ENCODE results near the gene STAT5B.
A peak's percentile ranks its signal among the peaks of the same experiment; 100 is the strongest.

The STAT5B gene

DNA sequence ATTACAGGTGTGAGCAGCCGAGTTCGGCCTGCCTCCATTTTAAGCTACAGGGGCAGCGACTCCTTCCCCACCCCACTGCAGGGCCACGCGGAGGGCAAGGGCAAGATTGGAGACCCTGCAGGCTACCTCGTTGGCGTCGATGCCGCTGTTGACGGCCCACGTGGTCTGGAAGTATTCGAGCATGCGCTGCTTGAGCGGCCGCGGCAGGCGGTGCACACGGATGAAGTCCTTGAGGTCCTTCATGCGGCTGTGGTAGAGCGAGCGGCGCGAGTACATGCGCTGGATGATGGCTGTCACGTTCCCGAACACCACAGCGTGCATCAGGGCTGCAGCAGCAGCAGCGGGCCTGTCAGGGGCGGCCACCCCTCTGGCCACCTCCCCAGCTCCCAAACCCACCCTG is 106.8 kb downstream of the STAT5B start:
- DNase-seq: no peak

DNA sequence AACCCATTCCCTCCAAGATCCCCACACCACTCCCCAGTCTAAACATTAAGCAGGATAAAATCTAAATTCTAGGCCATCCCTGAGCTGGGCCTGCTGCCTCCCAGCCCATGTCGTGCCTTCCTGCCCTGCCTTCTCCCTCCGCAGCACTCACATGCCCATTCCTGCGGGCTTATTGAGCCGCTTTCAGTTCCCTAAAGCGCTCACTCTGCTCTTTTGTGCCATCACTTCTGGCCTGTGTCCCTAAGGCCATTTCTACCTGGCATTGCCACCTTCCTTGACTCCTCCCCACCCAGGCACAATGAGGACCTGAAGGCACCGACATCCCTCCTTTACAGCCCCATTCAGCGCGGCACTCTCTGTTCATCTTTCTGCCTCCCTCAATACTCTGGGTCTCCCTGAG is 108.4 kb downstream of the STAT5B start:
- DNase-seq: no peak

DNA sequence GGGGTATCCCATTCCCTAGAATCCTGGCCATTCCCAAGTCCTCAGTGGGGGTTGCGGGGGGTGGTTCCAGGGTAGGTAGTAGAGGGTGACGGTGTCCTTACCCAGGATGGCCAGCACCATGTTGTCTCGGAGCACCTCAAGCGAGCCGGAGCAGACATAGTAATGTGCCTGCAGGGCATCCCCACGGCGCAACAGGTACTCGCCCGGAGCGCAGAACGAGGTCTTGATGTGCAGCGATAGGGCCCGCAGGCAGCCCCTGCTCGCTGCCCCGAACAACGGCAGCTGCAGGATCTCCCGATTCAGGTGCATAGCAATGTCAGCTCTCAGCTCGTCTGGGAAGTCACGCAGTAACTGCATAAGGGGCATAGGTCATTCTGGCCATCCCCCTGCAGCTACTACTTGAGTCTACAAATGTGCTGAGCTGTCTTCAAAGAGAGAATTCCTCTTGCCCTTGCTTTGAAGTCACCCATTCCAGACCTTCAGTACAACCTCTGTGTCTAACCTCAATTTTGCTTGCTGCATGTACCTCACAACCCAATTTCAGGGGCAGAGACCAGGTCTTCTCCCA is 109.9 kb downstream of the STAT5B start:
- no peak for DNase-seq

DNA sequence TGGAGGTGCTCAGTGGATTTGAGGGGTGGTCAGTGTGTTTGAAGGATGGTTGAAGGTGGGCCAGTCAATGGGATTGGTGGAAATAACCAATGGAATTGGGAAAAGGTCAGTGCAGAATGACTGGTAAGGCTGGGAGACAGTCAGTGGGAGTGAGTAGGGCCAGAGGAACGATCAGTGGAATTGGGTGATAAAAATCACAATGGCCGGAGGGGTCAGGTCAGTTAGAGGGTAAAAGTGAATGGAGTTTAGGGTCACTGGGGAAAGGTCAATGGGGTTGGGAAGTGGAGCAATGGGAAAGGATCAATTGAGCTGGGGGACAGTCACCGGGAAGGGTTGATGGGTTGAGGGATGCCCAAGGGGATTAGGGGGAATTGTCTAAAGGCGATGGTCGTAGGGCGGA is 110.4 kb downstream of the STAT5B start:
- DNase-seq: no peak

DNA sequence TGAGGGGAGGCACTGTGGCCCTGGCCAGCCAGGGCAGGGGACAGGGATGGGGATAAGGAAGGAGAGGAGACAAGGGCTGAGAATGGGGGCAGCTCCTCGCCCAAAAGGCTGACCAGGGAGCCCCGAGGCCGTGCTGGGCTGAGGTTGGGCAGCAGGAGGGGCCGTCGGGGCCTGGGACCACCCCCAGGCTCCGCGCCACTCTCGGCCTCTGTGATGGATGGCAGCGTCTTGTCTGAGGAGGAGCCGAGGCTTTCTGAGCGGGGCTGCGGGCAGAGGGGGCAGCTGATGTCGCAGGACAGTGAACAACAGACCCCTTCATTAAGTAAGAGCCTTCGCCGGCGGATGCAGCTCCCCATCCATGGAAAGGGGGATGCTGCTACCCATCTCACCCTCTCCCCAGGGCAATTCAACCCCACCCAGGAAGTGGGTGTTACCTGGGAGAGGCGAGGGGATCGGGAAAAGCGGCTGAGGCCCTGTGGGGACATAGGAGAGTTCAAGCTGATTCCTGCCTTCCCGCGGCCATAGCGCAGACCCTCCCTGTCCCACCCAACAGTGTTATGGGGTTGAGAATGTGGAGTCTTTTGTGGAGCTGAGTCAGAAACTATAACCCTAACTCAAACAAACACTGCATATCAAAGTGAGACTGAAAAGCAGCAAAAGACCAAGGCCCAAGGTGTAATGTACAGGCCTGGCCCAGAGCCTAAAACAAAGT is 112.3 kb downstream of the STAT5B start:
- DNase-seq: no peak

DNA sequence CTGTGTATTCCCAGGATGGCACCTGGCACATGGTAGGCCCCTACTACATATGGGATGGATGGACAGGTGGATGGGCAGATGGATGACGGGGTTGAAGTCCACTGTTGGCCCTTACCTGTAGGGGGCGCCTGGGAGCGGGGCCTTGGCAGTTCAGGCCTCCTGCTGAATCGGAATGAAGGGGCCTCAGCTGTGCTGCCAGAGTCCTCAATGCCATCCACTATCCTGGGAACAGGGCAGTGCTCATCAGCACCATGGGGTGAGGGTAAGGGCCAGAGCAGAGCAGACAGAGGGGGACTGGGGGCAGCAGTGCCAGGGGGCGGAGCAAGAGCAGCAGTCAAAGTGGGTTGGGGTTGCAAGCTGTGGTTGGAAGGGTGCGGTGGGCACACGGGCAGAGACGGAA is 113.1 kb downstream of the STAT5B start:
- peak; percentile 37 for DNase-seq

DNA sequence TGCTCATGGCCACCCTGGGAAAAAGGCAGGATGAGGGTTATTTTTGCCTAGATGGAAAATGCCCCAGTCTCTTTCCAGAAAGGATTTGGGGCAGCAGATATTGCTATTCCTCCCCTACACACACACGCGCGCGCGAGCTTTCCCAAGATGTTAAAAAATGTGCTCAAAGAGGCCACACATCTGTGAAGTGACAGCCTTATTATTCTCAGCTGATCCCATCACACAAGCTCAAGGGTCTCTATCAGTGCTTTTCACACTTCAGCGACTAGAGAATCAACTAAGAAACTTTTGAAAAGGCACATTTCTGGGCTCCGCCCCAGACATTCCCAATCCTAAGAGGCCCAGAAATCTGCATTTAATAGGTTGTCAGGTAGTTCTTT is 115.7 kb downstream of the STAT5B start:
- no peak for DNase-seq

DNA sequence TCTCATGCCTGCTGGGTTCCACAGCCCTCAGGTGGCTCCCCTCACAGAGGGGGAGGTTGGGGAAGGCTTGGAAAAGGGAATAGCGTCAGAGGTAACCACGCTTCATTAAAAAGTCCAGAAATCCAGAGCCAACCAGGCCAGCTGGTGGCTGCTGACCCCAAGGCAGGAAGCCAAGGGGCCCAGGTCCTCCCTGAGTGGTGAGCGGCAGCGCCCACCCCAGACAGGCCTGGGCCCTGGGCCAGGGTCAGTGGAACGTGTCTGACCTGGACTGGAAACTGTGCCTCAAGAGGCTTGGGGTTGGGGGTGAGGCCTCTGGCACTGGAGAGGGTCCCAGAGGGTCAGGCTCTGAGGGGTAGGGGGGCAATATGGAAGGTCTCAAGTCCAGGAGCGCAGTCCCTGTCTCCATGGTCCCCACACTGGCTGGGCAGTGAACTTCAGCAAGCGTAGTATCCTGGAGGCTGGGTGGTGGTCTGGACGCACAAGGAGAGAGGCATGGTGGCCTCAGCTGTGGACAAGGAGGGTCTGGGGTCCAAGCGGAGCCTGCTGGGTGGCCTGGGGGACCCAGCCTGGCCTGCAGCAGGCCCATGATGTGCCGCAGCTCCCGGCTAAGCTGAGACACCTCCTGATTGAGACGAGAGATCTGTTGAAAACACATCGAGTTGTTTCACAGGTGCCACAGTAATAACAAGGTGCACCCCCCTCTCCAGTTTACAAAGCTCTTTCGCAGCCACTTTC is 116.2 kb downstream of the STAT5B start:
- no peak for DNase-seq

DNA sequence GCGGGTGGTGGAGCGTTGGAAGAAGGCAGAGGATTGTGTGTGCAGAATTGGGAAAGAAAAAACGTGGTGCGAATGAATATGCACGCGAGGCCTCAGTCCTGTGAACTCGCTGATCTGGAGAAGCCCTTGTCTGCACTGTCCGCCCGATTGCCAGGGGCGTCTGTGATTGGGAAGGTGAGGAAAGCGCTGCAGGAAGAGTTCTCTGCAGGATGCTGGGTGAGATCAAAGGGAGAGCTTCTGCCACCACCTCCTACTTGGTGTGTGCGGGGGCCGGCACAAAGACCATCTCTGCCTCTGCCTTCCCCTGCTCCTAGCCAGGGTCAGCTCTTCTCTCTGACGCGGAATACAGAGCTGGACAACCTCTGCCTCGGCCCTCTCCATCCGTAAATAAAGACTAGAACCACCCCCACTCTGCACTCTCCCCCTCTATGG is 120.6 kb downstream of the STAT5B start:
- no peak for DNase-seq

DNA sequence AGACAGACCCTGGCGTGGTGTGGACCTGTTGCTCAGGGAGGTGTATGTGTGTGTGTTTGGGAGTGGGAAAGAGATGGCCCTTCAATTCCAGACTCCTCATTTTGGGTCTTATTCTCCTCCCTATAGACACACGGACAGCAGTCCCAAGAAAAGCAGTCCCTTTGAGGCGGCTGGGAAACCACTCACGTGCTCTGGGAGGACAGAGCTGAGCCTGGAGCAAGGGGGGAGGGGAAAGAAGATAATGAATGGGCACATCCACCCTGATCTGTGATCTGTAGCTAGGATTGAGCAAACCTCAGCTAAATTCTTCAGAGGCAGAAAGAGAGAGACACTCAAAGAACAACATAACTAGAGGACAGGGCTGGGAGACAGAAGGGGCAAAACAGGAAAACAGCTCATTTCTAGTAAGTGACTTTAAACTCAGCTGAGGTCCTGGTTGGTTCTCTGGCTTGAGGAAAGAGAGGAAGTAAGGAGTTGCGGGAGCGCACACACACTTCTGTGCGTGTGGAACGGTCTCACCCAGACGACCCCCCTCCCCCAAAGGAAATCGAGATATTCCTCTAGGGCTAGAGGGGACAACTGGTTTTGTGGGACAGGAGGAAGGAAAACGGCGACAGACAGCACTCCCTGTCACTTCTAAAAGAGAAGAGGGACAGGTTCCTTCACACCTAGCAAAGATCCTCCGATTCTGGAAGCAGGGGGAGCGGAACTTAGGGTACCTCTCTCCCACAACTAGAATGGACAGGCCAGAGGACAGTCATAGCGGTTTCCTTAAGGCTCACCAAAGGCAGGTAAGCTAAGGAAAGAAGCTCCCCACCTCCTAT is 122.1 kb downstream of the STAT5B start:
- no peak for DNase-seq
